H1 (cell line): ENCODE measurements around the gene ZNF462. TPM values are rescaled to one million over a fixed set of nuclear protein-coding genes. Genes with fewer than 3 reads are reported as not detected.

Experiments used
- ASH2L ChIP-seq: fragments of 200-600, 300-600 bp; sonication (generic); IDR thresholded peaks from one replicate; pipeline ENCODE4 v1.7.1; 2017; ENCODE audit warnings: low read length
- EP300 ChIP-seq, 2 experiments: IDR thresholded peaks; 1 replicate in 1 of 2; 2 replicates in 1 of 2; pipeline ENCODE4 v1.6.1; 2011 to 2012; ENCODE audit warnings: low read depth in 2 of 2, low read length in 2 of 2, mild to moderate bottlenecking in 2 of 2, borderline replicate concordance in 1 of 2, inconsistent platforms in 1 of 2, moderate library complexity in 1 of 2
- GTF2F1 ChIP-seq: IDR thresholded peaks from 2 replicates; pipeline ENCODE4 v1.6.1; 2012; ENCODE audit warnings: low read depth, low read length, improper control_type of control experiment, borderline replicate concordance
- HDAC2 ChIP-seq, 2 experiments: fragments of 300-600 bp in 1 of 2; sonication (generic) in 1 of 2; IDR thresholded peaks; 2 replicates each; pipeline ENCODE4 v1.6.1; 2011 to 2012; ENCODE audit warnings: low read depth in 2 of 2, low read length in 2 of 2, mild to moderate bottlenecking in 2 of 2, moderate library complexity in 2 of 2, borderline replicate concordance in 1 of 2, inconsistent platforms in 1 of 2
- KDM1A ChIP-seq: fragments of 200-600, 300-600 bp; sonication (generic); IDR thresholded peaks from 2 replicates; pipeline ENCODE4 v1.7.1; 2016; ENCODE audit warnings: mild to moderate bottlenecking, low read length, borderline replicate concordance
- POLR2A ChIP-seq, 2 experiments: IDR thresholded peaks; 1 replicate in 1 of 2; 2 replicates in 1 of 2; pipeline ENCODE4 v1.6.1; 2011; ENCODE audit warnings: low read depth in 2 of 2, low read length in 2 of 2, mild to moderate bottlenecking in 2 of 2; ENCODE audit errors: control extremely low read depth in 1 of 2
- polyA plus RNA-seq, 7 experiments: library from polyadenylated mRNA; depleted of rRNA in 3 of 7; stranded (reverse) in 5 of 7; unstranded in 2 of 7; fragments of >200 nt in 5 of 7; fragments of 200-250 nt in 2 of 7; gene quantifications; 1 replicate in 5 of 7; 2 replicates in 1 of 7; 4 replicates in 1 of 7; pipeline versions ENCODE4 v1.2.1 to v1.2.3, GENCODE V29; 2011 to 2013; ENCODE audit warnings: missing spikeins in 2 of 7, mixed read lengths in 2 of 7
- total RNA-seq: library from RNA; stranded (reverse); fragmentation: NEBNext Ultra II Directional; extraction: Animal tissue kit (Norgen Biotek cat#: 25700); gene quantifications from 2 replicates; pipeline ENCODE4 v1.2.1, GENCODE V29; 2021
- TF ChIP-seq, protein P1 (sequence below): IDR thresholded peaks from 2 replicates; pipeline ENCODE4 v1.6.1; 2012; ENCODE audit warnings: inconsistent platforms
- TF ChIP-seq, protein P2 (sequence below): IDR thresholded peaks from 2 replicates; pipeline ENCODE4 v1.6.1; 2012; ENCODE audit warnings: inconsistent platforms

The ZNF462 gene
- total and polyA plus RNA-seq, 2 of the 8 experiments (the other 6 are each of a cell fraction or from before 2014, with no cell fraction given), result 30.0 to 163 TPM

DNA sequence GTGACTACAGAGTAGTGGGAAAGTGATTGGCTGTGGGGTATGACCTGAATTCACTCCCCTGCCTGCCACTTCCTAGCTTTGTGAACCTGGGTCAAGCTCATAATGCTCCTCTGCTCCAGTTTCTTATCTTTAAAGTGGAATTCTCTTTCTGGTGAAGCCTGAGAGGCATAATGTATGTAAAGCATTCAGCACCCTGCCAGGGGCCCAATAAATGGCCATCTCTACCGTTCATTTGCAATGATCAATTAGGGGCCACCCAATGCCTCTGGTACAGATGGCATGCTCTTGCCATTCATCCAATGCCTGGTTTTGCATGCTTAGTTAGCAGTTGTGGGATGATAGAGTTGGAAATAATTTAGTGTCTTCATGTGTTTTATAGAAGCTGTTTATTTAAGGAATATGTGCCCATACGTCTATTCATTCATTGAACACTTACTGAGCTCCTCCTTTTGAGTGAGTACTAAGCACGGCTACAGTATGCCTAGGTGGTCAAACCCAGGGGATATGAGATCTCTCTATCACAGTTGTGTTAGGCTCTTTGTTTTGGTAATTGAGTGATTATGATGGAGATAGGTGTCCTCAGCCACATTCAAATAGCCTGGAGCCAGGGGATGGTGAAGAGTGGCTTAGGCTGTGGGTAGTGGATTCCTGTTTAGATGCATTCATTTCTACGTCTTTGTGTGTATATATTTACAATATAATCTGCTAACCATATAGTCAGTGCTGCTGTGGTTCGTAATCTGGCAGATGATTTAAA is 15.3 kb downstream of the ZNF462 start (continued):
- TF ChIP-seq, protein P1, sequence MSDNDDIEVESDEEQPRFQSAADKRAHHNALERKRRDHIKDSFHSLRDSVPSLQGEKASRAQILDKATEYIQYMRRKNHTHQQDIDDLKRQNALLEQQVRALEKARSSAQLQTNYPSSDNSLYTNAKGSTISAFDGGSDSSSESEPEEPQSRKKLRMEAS, result no peak
- TF ChIP-seq KDM1A (no peak), ASH2L (no peak), POLR2A (IDR thresholded peaks at IDR 0.05; ENCODE audit: control extremely low read depth in 1 of 2, low read depth in 2 of 2, low read length in 2 of 2) (0 out of 3 replicates have a peak, but pooled peaks of 1 of the 2 experiments have one; percentile 8), EP300 (IDR thresholded peaks at IDR 0.05; ENCODE audit: borderline replicate concordance in 1 of 2, low read depth in 2 of 2, low read length in 2 of 2) (0 out of 3 replicates have a peak, but pooled peaks of 1 of the 2 experiments have one; percentile 28), HDAC2 (IDR thresholded peaks at IDR 0.05; ENCODE audit: borderline replicate concordance in 1 of 2, low read depth in 2 of 2, low read length in 2 of 2) (peak; percentile 44 to 82; a peak in 2 of 4 replicates), GTF2F1 (no peak)
- TF ChIP-seq, protein P2, sequence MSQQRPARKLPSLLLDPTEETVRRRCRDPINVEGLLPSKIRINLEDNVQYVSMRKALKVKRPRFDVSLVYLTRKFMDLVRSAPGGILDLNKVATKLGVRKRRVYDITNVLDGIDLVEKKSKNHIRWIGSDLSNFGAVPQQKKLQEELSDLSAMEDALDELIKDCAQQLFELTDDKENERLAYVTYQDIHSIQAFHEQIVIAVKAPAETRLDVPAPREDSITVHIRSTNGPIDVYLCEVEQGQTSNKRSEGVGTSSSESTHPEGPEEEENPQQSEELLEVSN, result no peak
